NCI-H1105 (cell line): ENCODE results near the gene ANKRD65.
"Not testable (repeated sequence)": the region's sequence is repeated elsewhere in the genome, so short reads cannot be mapped to it uniquely, and the experiment has no call there.

ENCODE experiments used
- DNase-seq: peaks from one replicate; lab custom pipeline; 2025; lab: John Stamatoyannopoulos, UW

ANKRD65 gene

DNA sequence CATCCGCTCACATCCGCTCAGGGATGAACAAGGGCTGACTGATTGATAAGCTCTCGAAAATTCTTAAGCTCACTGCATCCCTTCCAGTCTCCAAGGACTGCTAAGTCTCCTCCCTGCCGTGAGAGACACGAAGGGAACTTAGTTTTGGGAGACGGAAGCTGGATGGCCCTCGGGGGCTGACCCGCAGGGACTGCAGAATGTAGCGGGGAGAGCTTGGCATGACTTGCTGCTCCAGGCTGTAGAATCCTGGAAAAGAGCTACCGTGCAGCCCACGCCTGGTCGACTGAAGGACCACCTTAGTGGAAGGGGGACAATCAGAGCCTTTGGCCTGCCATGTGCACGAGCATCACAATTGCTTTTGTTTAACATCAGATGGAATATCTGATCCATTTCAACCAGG is 5.3 kb downstream of the ANKRD65 start:
- no peak for DNase-seq

DNA sequence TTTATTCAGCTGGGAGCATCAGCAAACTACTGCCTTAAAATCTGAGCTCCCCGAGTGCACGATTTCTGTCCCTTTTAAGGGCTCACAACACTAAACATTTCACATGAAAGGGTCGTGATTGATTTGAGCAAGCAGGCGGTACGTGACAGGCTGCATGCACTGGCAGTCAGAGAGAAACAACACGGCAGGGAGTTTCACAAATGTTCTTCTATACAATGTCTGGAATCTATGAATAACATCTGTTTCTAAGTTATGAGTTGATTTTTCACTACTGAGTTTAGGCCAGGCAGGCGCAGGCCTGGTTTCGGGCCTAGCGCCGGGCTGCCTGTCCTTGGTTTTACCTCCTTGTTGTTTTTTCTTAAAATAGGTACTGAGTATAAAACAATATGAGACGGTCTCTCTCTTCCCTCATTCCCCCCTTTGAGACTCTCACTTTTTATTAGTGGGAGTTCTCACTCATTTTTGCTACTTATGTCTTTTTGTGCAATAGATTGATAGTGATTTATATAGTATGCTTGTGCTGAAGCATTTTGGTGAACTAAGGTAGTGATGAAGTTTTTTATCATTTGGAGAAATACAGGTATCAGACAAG is 8.7 kb downstream of the ANKRD65 start:
- DNase-seq: not testable (repeated sequence)

DNA sequence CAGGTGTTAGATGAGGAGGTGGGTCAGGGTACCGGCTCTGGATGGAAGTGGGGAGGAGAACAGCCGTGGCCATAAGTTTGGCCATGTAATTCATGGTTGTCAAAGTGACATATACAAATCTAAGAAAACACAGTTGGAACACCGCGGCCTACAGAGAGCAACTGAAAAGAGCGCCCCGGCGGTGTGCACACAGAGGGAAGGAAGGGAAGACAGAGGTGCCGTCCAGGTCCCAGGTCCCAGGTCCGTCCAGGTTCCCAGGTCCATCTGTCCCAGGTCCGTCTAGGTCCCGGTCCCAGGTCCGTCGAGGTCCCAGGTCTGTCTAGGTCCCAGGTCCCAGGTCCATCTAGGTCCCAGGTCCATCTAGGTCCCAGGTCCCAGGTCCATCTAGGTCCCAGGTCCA is 9.4 kb downstream of the ANKRD65 start:
- DNase-seq: no peak

DNA sequence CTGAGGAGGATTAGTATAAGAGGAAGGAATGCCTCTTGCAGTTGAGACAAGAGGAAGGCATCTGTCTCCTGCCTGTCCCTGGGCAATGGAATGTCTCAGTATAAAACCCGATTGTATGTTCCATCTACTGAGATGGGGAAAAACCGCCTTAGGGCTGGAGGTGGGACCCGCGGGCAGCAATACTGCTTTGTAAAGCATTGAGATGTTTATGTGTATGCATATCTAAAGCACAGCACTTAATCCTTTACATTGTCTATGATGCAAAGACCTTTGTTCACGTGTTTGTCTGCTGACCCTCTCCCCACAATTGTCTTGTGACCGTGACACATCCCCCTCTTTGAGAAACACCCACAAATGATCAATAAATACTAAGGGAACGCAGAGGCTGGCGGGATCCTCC is 10.8 kb downstream of the ANKRD65 start:
- DNase-seq: not testable (repeated sequence)

DNA sequence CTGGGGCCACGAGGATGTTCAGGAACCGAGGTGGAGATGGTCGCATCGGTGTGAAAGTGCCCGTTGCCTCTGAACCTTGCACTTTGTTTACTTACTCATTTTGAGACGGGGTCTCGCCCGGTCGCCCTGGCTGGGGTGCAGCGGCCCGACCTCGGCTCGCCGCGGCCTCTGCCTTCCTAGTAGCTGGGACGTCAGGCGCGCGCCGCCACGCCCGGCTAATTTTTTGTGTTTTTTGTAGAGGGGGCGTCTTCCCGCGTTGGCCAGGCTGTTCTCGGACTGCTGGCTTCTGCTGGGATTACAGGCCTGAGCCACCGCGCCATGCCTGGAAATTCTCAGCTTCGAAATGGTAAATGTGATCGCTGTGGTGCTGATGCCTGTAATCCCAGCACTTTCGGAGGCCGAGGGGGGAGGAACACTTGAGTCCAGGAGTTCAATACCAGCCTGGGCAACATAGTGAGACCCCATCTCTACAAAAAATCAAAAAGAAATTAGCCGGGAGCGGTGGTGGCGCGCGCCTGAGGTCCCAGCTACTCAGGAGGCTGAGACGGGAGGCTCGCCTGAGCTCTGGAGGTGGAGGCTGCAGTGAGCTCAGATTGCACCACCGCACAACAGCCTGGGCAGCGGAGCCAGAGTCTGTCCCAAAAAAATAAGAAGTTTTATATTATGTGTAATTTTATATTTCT is 13.3 kb downstream of the ANKRD65 start:
- DNase-seq: no peak

DNA sequence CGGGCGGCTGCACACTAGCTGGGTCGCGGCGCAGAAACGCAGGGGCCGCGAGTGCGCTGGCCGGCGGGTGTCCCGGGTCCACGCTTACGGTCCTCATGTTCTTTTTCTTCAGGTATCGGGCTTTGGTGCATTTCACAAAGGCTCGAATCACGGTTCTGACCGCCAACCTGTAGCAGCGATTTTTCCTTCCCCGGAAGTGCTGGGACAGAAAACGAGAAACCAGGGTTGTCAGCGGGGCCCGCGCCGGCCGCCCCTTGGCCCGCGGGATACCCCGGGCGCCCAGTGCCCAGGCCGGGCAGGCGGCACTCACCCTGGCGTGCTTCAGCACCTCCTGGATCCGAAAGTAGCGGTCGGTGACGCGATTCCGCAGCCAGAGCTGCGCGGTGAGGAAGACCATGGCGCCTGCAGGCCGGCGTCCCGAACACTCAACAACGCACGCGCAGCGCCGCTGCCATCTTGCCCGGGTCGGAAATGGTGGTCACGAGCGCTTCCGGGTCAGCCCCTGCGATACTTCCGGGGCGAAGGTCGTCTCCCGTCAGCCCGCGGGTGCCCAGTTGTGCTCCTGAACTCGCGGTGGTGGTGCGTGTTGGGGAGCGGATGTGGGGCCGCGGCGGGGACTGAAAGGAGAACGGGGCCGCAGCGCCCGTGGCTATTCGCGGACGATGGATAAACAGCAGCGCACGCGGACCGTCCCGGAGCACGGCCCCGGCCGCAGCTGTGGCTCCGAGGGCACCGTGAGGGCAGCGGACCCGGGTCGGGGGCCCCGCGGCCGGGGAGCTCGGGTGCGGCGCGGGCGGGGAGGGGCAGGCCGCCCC is 14.0 kb downstream of the ANKRD65 start, which contains the start of gene MRPL20:
Gene MRPL20, minus strand, starts transcription at position 473 of the 815 bp plus-strand sequence. Its CDS starts 76 bp downstream, at position 397.
- peak; percentile 91 for DNase-seq

DNA sequence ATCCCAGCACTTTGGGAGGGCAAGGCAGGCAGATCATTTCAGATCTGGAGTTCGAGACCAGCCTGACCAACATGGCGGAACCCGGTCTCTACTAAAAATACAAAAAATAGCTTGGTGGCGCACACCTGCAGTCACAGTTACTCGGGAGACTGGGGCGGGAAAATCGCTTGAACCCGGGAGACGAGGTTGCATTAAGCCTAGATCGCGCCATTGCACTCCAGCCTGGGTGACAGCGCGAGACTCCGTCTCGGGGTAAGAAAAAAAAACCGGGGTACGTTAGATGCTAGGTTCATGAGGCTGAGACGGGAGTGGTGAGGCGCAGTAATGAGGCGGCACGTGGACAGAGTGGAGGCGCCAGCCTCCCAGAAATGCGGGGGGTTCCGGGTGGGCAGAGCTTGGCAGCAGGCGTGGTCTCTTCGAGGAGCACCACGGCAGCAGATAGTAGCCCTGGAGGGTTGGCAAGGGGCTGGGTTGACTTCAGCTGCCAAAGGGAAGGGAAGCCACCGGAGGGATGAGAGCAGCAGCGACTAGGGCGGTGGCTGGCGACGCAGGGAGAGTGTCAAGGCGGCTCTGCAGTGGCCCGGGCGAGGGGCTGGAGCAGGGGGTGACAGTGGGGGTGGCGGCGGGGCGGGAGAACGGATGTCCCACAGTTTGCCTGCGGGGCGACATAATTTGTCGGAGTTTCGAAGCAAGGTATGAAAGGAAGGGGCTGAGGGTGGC is 14.8 kb downstream of the ANKRD65 start:
- DNase-seq: no peak

DNA sequence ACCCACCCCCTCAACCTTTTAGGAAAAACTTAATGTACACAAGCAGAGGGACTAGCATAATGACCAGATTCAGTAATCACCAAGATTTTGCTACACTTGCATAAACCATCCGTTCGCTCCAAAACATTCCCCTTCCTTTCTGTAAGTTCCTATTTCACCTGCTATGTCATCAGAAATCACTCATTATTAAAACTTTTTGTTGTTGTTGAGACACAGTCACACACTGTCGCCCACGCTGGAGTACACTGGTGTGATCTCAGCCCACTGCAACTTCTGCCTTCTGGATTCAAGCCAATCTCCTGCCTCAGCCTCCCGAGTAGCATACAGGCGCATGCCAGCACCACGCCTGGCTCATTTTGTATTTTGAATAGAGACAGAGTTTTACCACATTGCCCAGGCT is 17.4 kb downstream of the ANKRD65 start:
- DNase-seq: no peak

DNA sequence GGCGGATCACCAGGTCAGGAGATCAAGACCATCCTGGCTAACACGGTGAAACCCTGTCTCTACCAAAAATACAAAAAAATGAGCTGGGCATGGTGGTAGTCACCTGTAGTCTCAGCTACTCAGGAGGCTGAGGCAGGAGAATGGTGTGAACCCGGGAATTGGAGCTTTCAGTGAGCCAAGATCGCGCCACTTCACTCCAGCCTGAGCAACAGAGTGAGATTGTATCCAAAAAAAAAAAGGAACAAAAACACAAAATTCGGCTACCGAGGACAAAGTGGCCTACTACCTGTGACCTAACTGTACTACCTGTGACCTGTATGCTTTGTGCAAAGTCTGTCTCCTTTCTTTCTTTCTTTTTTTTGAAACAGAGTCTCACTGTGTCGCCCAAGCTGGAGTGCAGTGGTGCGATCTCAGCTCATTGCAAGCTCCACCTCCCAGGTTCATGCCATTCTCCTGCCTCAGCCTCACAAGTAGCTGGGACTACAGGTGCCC is 18.1 kb downstream of the ANKRD65 start:
- DNase-seq: not testable (repeated sequence)

DNA sequence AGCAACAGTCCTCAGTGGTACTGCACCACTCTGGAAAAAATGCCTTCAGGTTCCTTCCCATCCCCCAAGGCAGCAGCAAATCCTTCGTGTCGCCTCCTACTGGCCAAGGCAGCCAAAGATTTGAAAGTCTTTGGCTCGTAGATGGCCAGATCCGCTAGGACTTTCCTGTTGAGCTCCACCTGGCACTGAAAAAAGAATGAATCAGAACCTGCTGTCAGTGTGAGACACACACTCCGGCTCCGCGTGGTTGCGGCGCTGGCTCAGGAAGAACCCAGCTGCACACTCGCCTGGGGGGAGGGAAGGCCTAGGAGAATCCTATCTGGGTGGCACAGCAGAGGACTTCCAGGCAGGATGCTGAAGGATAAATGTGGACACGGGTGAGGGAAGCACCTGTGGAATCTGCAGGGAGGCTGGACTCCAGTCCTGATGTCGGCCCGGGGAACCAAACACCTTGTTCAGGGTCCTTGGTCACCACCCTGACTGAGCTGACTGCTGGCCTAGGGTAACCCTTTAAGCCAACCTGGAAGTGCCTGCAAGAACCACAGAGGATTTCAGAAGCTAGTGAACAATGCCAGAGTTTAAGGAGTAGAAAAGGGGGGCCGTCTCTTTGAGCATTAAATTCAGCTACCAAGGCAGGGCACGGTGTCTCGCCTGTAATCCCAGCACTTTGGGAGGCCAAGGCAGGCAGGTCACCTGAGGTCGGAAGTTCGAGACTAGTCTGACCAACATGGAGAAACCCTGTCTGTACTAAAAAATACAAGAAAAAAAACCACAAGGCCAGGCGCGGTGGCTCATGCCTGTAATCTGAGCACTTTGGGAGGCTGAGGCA is 18.8 kb downstream of the ANKRD65 start:
- no peak for DNase-seq

DNA sequence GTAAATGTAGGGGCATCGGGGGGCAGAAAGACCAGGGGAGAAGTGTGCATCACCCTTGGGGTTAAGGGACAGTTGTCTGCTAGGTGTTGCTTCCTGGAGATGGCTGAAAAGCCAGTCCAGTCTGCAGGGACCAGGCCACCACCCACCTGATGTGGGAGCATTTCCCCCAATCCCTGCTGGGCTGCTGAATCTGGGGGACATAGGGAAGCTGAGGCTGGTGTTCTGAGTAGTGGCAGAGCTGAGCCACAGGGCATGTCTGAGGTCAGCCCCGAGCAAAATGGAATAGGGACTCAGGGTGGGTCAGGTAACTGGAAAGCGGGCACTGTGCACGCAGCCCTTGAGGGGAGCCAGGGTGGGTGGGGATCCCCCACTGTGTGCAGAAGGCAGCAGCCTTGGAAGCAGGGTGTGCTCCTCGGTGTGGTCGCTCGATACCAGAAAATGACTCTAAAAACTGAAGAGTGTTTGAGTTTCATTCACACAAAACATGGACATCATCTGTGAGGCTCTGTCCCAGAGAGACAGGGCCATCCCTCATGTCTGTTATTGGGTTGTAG is 19.5 kb downstream of the ANKRD65 start:
- DNase-seq: no peak

DNA sequence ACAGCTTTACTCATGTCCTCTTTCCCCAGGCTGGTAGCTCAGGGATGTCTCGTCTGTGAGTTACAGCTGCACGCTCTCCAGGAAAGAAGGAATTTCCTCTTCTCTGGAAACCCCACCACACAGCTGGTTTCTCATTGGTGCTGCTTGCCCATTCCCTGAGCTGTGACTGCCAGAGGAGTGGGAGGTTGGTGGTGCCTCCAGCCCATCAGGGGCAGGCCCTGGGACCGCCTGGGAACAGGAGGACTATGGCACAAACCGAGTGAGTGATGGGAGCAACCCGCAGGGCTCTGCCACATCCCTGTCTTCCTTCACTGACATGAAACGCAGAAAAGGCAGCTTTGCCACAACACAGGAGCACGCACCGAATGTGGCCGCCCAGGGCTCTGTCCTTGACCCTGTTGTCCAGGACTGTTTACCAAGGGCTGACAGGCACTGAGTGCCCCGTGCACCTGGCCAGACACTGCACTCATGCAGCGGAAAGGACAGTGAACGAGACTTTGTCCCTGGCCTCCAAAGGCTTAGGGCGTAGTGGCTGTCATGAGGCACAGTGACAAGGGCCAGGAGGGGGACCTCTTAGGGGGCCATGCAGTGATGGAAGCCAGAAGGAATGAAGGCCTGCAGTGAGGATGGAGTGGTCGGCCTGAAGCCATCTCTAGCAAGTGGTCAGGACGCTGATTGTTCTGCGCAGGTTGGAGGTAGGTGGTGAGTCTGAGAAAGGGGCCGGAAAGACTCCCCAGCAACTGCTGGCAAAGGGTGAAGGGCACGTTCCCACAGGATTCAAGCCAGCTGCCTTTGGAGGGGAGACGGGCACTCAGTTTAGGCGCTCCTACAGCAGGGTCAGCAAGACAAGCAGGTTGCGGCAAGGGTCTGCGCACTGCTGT is 20.3 kb downstream of the ANKRD65 start:
- no peak for DNase-seq

DNA sequence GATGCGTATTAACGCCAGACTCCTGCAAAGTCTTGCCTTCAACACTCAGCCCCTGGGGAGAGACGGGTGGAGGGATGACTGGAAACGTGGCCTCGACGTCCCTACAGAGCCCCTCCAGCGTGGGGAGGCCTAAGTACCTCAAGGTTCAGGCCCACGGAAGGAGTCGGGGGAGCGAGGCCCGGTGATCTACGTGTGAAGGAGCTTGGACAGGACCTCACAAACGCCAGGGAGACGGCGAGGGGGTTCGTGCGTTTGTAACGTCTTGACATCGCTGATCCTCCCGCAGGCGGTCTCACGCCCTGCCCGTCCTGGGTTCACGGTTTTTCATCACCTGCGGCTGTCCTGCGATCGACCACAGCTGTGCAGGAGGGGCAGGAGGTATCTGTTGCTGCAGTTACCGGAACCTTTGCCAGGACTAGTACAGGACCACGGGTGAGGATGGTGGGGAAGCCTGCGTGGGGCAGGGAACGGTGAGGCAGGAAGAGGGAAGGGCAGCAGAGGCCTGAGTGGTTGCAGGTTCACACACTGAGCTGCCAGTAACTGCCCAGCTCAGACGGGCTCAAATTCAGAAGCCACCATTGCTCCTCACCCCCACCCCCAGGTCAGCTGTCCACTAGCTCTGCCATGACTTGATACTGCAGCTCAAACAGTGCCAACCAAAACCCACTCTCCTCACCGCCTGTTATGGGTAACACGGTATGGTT is 21.1 kb downstream of the ANKRD65 start:
- no peak for DNase-seq

DNA sequence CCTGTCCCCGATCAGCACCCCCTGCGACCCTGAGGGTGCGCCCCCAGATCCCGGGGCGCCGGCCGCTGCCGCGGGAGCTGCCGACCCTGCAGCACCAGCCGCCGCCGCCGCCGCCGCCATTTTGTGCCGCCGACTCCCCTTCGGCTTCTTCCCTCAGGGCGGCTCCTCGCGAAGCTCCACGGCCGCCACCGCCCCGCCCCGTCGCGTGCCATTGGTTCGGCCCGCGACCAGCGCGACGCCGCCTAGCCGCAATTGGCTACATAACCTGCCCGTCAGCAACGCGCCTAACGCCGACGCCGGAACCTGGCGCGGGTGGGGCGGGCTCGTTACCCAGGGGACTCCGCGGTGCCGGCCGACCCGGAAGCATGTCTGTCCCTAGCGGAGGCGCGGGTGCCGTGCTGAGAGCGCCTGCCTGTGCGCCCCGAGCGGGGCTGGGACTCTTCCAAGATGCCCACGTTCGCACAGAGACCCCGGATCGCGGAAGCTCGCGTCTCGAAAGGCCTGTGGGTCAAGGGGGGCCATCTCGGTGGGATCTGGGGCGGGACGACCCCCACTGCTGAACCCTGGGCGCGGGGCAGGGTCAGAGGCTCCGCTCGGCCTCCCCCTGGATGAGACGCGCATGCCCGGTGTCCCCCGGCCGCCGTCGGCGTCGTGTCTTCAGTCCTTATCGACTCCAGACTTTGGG is 21.7 kb downstream of the ANKRD65 start, which contains the start of gene CCNL2:
Gene CCNL2, minus strand, starts transcription at position 149 of the 685 bp plus-strand sequence. Its CDS starts 29 bp downstream, at position 120.
- DNase-seq: peak; percentile 98

DNA sequence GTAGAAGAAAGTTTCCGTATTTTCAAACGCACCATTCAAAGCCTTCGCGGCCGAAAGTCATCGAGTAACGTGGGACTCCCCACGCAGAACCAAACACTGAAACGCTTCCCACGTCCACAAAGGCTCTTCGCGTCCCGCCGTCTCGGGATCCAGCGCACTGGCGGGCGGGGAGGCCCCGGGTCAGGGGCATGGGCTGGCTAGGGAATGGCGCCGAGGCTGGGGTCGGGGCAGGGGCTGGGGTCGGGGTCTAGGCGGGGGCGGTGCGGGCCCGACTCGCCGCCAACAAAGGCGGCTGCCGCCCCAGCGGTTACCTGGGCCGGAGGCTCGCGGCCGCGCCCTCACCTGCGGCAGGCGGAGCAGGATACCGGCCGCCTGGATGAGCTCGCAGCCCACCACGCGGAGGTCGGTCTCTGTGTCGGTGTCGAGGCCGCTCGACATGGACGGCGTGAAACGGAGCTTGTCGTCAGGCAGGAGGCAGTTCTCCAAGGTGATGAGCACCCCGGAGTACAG is 22.3 kb downstream of the ANKRD65 start:
- DNase-seq: no peak

DNA sequence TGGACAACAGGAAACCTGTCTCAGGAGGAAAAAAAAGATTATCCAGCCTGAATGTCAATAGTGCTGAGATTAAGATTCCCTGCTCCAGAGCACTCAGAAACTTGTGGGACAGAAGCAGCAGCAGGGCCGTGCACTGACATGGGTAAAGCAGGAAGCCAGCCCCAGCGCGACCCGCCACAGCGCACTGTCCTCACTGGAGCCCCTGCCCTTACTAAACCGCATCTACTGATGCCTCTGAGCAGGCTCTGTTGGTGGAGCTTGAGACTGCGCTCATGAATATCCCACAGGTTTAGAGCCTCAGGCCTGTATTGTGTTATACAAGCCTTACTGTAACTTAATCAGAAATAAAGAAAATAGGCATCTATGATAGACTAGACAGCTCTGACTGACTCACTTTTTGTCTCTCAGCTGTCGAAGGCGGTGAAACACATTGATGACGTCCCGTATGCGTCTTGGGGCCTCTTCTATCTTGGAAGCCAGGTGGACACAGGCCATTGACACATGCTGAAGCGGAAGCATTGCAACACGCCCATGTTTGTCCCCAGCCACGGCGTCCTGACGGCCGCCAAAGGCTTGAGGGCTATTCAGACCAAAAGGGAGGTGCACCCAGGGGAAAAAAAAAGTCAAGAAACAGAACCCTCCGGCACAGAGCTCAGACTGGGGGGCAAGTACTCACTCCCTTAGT is 23.1 kb downstream of the ANKRD65 start:
- DNase-seq: no peak

DNA sequence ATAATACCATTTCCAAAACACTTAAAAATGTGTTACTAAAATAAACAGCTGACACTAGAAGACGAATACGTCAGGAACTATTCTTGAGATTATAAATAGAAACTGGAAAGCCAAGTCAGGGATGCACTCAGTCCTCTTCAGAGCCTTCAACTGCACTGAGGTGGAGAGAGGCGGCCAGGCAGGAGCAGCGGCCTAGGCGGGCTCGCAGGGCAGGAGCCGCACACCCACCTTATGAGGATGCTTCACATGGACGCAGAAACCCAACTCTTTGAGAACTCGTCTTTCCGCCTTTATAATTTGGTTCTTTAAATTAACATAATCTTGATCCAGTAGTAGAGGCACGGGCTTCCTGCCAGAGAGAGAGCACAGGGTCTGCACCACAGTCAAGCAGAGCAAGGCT is 25.9 kb downstream of the ANKRD65 start:
- no peak for DNase-seq

DNA sequence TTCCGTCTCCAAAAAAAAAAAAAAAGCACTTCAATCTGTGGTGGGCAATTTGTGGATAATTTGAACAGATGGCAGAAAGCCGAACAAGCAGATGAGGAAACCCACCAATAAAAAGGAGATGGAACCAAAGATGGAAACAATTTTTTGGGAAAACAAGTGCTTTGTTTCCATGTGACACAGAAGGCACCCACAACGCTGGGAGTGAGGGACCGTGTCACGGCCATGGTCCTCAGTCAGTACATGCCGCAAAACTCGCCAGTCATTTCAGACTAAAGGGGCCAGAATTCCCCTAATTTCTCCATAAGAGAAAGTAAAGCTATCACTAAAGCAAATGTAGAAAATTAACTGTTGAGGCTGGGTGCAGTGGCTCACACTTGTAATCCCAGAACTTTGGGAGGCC is 27.0 kb downstream of the ANKRD65 start:
- no peak for DNase-seq
